Stimulated activated CD8-positive, alpha-beta memory T cell treated with anti-CD3 and anti-CD28 coated beads, Interleukin-2, amount 100 ng/mL, for 1 hour (primary cell): ENCODE data around the gene KIF1C.
A peak's percentile ranks its signal among the peaks of the same experiment; 100 is the strongest.
"Not testable (repeated sequence)": the region's sequence is repeated elsewhere in the genome, so short reads cannot be mapped to it uniquely, and the experiment has no call there.

Experiments used
- DNase-seq, 2 donors: peaks; one replicate each; pipeline ENCODE4 v3.0.0-alpha.2; 2020; ENCODE audit warnings: low read depth in 2 of 2

KIF1C gene

DNA sequence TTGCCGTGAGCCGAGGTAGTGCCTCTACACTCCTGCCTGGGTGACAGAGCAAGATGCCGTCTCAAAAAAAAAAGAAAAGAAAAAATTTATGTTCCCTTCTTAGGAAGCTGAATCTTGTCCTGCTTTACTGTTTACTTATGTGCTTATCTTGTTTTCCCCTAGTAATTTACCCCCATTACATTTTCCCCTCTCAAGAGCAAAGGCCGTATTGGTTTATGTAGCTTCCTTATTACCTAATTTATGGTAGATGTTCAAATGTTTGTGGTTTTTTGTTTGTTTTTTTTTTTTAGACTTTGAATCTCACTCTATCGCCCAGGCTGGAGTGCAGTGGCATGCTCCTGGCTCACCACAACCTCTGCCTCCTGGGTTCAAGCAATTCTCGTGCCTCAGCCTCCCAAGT is 47.7 kb downstream of the KIF1C start:
- DNase-seq = no peak

DNA sequence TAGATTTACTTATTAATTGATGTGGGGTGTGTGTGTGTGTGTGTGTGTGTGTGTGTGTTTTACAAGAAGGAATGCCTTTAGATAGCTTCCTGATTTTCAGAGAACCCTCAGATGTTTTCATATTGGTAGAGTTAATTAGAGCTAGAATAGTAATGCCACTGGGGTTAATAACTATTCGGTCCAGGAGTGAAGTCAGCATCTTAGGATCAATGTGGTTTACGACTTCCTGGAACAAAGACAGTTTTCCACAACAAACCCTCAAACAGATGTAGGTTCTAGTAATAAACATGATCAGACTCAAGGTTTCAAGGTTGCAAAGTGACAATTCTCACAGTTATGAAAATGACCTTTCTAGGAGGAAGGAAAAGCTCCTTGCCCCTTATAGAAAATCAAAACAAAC is 49.7 kb downstream of the KIF1C start:
- no peak for DNase-seq

DNA sequence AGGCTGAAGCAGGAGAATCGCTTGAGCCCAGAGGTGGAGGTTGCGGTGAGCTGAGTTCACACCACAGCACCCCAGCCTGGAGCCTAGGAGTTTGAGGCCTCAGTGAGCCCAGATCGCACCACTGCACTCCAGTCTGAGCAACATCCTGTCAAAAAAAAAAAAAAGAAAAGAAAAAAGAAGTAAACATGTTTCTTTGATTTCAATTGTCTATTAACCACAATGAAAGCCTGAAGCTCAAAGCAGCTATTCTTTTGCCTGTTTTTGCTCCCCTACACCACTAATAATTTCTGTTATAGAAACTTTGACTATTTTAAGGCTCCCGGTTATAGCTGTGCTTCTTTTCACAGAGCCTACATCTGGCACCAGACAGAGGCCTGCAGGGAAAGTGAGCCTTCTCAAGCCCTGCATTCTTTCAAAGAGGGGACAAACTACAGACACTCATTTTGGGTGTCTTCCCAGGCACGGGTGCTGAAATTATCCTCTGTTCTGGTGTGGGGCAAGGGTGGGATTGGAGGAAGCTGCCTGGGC is 51.6 kb downstream of the KIF1C start:
- DNase-seq = peak; percentile 28 to 29

DNA sequence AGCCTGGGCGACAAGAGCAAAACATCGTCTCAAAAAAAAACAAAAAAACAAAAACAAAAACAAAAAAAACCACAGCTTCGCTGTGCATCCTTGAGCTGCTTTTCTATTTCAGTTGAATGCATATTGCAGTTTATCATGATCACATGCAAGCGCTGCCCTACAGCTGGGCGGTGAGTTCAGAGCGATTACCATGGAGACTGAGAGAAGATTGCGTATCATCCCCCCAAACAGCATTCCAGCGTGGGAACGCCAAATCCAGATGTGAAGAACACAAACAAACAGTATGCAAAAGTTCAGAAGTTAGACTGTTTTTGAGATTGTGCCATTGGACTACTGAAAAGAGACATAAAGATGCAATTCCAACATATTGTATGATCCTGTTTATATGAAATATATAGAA is 52.5 kb downstream of the KIF1C start:
- no peak for DNase-seq

DNA sequence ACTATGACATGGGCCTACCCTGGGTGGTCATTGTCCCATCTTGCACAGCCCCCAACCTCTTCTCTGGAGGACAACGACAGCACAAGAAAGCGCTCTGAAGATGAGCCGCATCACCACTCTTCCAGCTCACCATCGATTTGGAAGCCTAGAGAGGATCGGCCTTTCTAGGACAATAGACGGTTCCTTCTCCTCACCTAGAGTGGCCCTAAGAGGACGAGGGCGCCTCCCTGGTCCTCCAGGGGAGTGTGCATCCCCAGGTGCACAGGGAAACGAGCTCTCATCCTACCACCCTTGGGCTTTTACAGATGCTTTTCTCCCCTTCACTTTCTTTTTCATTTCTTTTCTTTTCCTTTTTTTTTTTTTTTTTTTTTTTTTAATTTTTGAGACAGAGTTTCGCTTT is 57.8 kb downstream of the KIF1C start:
- DNase-seq = no peak

DNA sequence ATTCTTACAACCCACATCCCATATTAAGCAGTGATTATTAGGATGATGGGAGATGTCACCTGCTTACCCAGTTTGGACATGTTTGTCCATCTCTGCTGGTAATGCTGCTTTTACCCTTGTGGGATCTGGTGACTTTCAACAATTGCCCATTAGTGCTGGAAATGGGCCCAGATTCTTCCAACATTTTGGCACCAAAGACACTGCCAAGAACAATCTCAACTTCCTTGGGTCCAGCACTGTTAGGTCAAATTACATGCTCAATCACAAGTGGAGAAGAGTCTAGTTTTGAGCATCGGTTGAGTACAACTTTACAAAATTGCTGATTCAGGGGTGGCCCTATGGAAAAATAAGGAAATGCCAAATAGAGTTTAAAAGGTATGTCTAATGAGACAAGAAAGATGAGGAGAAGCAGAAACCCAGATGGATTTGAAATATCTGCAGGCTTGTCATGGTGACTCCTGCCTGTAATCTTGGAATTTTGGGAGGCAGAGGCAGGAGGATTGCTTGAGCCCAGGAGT is 67.5 kb downstream of the KIF1C start:
- DNase-seq = no peak

DNA sequence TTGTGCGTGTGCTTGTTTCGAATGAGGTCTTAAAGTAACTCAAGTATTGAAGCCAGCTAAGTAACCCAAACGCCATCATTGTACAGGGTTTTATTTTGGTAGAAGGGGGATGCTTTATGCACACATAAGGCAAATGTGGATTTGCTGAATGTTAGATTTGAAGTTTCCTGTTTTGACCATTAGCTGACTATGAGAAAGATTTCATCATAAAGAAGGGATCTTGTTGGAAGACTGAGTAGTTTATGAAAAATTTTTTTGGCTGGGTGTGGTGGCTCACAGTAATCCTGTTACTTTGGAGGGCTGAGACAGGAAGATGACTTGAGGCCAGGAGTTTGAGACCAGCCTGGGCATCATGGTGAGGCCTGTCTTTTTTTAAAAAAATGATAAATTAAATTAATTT is 70.5 kb downstream of the KIF1C start:
- no peak for DNase-seq

DNA sequence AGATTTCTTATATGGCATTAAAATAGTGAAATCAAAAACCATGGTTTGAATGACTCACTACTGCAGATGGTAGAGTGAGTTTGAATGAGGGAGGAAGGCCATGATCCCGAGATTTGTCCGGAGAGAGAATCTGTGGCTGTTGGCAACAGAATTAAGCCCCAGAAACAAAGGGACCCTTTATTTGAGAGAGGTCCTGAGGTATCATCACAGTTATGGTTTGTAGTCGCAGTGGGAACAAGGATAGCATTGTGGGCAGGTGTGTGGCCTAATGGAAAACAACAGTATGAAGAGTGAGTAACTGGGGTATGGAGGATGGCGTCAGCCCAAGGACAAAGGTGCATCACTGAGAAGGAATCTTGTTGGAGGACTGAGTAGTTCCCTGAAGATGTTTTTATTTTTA is 72.0 kb downstream of the KIF1C start:
- no peak for DNase-seq

DNA sequence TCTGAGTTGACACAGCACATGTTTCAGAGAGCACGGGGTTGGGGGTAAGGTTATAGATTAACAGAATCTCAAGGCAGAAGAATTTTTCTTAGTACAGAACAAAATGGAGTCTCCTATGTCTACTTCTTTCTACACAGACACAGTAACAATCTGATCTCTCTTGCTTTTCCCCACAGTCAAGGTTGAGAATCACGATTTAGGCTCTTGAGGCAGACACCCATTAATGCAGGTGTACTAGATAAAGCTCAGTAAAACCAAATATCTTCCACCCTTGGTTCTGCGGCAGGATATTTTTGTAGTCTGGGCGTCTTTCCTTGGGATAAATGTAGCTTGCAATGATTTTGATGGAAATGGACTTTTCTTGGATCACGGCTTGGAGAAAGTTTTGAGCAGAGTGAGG is 77.7 kb downstream of the KIF1C start:
- not testable (repeated sequence) for DNase-seq

DNA sequence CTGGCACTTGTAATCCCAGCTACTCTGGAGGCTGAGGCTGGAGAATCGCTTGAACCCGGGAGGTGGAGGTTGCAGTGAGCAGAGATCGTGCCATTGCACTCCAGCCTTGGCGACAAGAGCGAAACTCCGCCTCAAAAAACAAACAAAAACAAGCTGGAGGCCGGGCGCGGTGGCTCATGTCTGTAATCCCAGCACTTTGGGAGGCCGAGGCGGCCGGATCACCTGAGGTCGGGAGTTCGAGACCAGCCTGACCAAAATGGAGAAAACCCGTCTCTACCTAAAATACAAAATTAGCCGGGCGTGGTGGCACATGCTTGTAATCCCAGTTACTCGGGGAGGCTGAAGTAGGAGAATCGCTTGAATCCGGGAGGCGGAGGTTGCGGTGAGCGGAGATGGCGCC is 79.5 kb downstream of the KIF1C start:
- not testable (repeated sequence) for DNase-seq

DNA sequence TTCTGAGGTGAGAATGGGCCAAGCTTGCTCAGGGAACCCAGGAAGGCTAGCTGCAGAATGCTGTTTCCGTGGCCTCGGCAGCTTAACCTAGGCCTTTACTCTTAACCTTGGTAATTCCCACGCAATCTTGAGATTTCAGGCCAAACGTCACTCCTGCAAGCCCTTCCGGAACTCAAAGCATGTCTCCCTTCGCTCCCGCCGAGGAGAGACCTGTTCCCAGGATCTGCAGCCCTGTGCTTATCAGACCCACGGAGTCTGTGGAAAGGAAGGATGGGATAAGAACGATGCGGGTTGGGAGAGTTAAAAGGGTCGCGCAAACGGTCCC is 80.0 kb downstream of the KIF1C start:
- DNase-seq = no peak
